Naive thymus-derived CD4-positive, alpha-beta T cell (primary cell): Measurements from ENCODE around the gene BSDC1. TPM values are rescaled to one million over a fixed set of nuclear protein-coding genes. Genes with fewer than 3 reads are reported as not detected.
"Not testable (repeated sequence)": the region's sequence is repeated elsewhere in the genome, so short reads cannot be mapped to it uniquely, and the experiment has no call there.

ENCODE experiments used
- ATAC-seq: fragments of 150-1000 bp; cut with Tn5 transposase; 2 replicates; pipeline ENCODE4 v1.10.0; 2021; ENCODE audit warnings: mild to moderate bottlenecking, moderate library complexity
- CTCF ChIA-PET: fragments of 350-600 bp; sonication (Branson Sonifier 250); formaldehyde crosslinking; loops from one replicate; lab custom pipeline; 2021; ENCODE audit warnings: antibody characterized with exemption; lab: Charles Lee
- POLR2A ChIA-PET: fragments of 350-600 bp; sonication (Branson Sonifier 250); formaldehyde crosslinking; loops from one replicate; lab custom pipeline; 2021; ENCODE audit warnings: antibody characterized with exemption, inconsistent platforms; lab: Charles Lee
- DNase-seq, 9 donors: peaks; one replicate each; pipeline versions ENCODE4 v3.0.0 to v3.0.0-alpha.2; 2020 to 2022; ENCODE audit warnings: mixed read lengths in 1 of 9
- H3K27ac ChIP-seq: one replicate; pipeline ENCODE4 v1.7.0; 2013; ENCODE audit warnings: mild to moderate bottlenecking, low read depth, low read length, moderate library complexity
- H3K27me3 ChIP-seq, 2 donors: one replicate each; pipeline ENCODE4 v1.7.0; 2013; ENCODE audit warnings: low read length in 2 of 2, mild to moderate bottlenecking in 2 of 2, moderate library complexity in 2 of 2; ENCODE audit not compliant: control insufficient read depth in 2 of 2, insufficient read depth in 2 of 2
- H3K36me3 ChIP-seq, 3 experiments: 1 replicate in 2 of 3; 2 replicates in 1 of 3; pipeline ENCODE4 v1.7.0; 2013; ENCODE audit warnings: low read length in 3 of 3, mild to moderate bottlenecking in 3 of 3, moderate library complexity in 1 of 3; ENCODE audit not compliant: insufficient read depth in 3 of 3, control insufficient read depth in 2 of 3
- H3K4me1 ChIP-seq, 2 donors: one replicate each; pipeline ENCODE4 v1.7.0; 2013; ENCODE audit warnings: low read length in 2 of 2, mild to moderate bottlenecking in 2 of 2, moderate library complexity in 1 of 2; ENCODE audit not compliant: control insufficient read depth in 2 of 2, insufficient read depth in 2 of 2
- H3K4me3 ChIP-seq: 2 replicates; pipeline ENCODE4 v1.7.0; 2013; ENCODE audit warnings: mild to moderate bottlenecking, low read length
- H3K9me3 ChIP-seq, 3 experiments: 1 replicate in 2 of 3; 2 replicates in 1 of 3; pipeline ENCODE4 v1.7.0; 2013; ENCODE audit warnings: low read length in 3 of 3; ENCODE audit not compliant: control insufficient read depth in 2 of 3
- H3K27ac Mint-ChIP-seq, 9 donors: one replicate each; pipeline ENCODE4 v1.8.0; 2020 to 2022; ENCODE audit warnings: mixed read lengths in 9 of 9, mild to moderate bottlenecking in 8 of 9, moderate library complexity in 5 of 9, inconsistent platforms in 2 of 9
- H3K27me3 Mint-ChIP-seq, 5 donors: one replicate each; pipeline ENCODE4 v1.8.0; 2021 to 2022; ENCODE audit warnings: mixed read lengths in 5 of 5, mild to moderate bottlenecking in 1 of 5
- H3K36me3 Mint-ChIP-seq, 5 donors: one replicate each; pipeline ENCODE4 v1.8.0; 2020 to 2022; ENCODE audit warnings: mixed read lengths in 5 of 5, mild to moderate bottlenecking in 3 of 5, inconsistent platforms in 1 of 5
- H3K4me1 Mint-ChIP-seq, 7 donors: one replicate each; pipeline ENCODE4 v1.8.0; 2020 to 2022; ENCODE audit warnings: mixed read lengths in 7 of 7, mild to moderate bottlenecking in 3 of 7, inconsistent platforms in 1 of 7
- H3K4me3 Mint-ChIP-seq, 10 donors: one replicate each; pipeline ENCODE4 v1.8.0; 2020 to 2022; ENCODE audit warnings: mild to moderate bottlenecking in 10 of 10, mixed read lengths in 10 of 10, moderate library complexity in 6 of 10, inconsistent platforms in 2 of 10
- H3K9me3 Mint-ChIP-seq, 11 donors: one replicate each; pipeline ENCODE4 v1.8.0; 2020 to 2022; ENCODE audit warnings: mixed read lengths in 11 of 11, mild to moderate bottlenecking in 4 of 11, inconsistent platforms in 1 of 11, moderate library complexity in 1 of 11
- intact Hi-C, 2 donors: fragments of 100-400 bp; cut with micrococcal nuclease; formaldehyde crosslinking; loops; one replicate each; pipeline ENCODE4 v1.15.1; 2023
- polyA plus RNA-seq, 2 donors: library from polyadenylated mRNA; unstranded; fragments of 300-500 nt; fragmentation: Illumina TruSeq; gene quantifications; one replicate each; pipeline ENCODE4 v1.2.3, GENCODE V29; 2021
- total RNA-seq, 6 experiments: library from RNA in 5 of 6; stranded (reverse) in 5 of 6; gene quantifications; 1 replicate in 5 of 6; 2 replicates in 1 of 6; pipeline ENCODE4 v1.2.3 and lab custom pipeline; 2021 to 2026

The BSDC1 gene, protein sequence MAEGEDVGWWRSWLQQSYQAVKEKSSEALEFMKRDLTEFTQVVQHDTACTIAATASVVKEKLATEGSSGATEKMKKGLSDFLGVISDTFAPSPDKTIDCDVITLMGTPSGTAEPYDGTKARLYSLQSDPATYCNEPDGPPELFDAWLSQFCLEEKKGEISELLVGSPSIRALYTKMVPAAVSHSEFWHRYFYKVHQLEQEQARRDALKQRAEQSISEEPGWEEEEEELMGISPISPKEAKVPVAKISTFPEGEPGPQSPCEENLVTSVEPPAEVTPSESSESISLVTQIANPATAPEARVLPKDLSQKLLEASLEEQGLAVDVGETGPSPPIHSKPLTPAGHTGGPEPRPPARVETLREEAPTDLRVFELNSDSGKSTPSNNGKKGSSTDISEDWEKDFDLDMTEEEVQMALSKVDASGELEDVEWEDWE
- total RNA-seq (100 to 1,000 TPM in 4 of 5 experiments, 10 to 100 TPM in 1; 51.7 to 186 (median 121) TPM), polyA plus RNA-seq (10 to 100 TPM; 37.6 to 54.9 TPM), total RNA-seq (lab: John Stamatoyannopoulos, UW) (146 reads per million, percentile 90 among the genes with 10 or more reads in this experiment)

DNA sequence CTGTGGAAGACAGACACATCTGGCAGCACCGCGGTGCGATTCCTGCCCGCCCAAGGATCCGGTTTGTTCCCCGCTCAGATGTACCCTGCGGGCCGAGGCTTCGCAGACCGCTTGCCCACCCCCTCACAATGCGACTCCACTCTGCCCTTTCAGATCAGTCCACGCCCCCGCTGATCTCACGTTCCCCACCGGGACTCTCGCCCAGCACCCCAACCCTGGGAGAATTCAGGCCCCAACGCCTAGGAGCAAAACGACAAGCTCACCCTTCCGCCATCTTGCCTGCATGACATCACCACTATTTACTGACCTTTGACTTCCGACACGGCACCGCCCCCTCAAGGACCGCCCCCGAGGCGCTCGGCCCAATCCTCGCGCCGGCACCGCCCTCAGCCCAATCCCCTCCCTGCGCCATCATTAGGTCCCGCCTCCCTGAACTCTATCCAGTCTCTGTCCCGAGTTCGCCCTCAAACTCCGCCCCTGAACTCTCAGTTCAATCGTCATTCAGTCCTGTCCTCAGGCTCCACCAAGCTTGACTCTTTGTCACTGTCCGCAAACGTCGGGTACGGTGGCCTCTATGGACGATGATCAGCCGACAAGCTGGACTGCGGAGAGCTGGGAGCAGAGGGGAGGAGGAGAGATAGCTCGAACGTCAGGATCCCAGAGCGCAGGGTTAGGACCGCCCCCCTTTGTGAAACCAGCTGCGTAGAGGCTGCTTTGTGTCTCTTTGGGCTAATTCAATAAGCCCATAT lies at the start of gene BSDC1:
Gene BSDC1, minus strand, starts transcription at position 301 of the 749 bp plus-strand sequence. Its CDS starts 27 bp downstream, at position 274.
- intact Hi-C loops, result loop anchor here (1.0 to 10.0 kb wide), 24 partner anchors 43 to 1329 kb away; partner anchors contain the start of genes CCDC28B (in 2 of the 2), EIF3I (in 2 of the 2), HDAC1 (in 2 of the 2) and KHDRBS1 (in 2 of the 2)
- Histone ChIP-seq H3K4me3 (peak within 1 kb of the TSS; percentile 90), H3K4me1 (peaks cover 15 to 30% of the 10 kb centered on the region in 2 donors), H3K27ac (peak within 1 kb of the TSS; percentile 95), H3K36me3 (peaks cover 0 to 22% (median 12%) of the 10 kb centered on the region in 3 experiments), H3K9me3 (no peaks in the 10 kb centered on the region), H3K27me3 (no peaks in the 10 kb centered on the region)
- Mint-ChIP-seq H3K27ac (peak within 1 kb of the TSS; percentile 94 to 100 (median 98)), H3K27me3 (peaks cover 0 to 19% (median 0%) of the 10 kb centered on the region in 5 donors), H3K4me3 (peak within 1 kb of the TSS in 9 of 10 donors; percentile 92 to 100 (median 99)), H3K4me1 (peaks cover 4 to 40% (median 23%) of the 10 kb centered on the region in 7 donors), H3K36me3 (peaks cover 0 to 7% (median 3%) of the 10 kb centered on the region in 5 donors), H3K9me3 (peaks cover 0 to 5% (median 0%) of the 10 kb centered on the region in 11 donors)
- peak; percentile 94 to 99 (median 98) for DNase-seq
- POLR2A ChIA-PET, result interaction anchor here (0.5 to 3.6 kb wide), 46 partner anchors 8 to 1619 kb away, joined by 3 to 34 read pairs (median 5); partner anchors contain the start of genes HDAC1, IQCC, KHDRBS1 and KPNA6
- ATAC-seq, result peak; percentile 99
- CTCF ChIA-PET, result interaction anchor here (0.5 to 2.0 kb wide), 9 partner anchors 9 to 479 kb away, joined by 3 to 7 read pairs (median 3); partner anchors contain the start of genes MARCKSL1 and TXLNA

DNA sequence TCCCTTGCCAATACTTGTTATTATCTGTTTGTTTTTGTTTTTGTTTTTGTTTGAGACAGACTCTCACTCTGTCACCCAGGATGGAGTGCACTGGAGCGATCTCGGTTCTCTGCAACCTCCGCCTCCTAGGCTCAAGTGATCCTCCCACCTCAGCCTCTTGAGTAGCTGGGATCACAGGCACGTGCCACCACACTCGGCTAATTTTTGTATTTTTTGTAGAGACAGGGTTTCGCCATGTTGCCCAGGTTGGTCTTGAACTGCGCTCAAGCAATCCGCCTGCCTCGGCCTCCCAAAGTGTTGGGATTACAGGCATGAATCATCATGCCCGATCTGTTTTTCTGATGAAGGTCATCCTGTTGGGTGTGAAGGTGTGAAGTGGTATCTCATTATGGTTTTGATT lies 47.2 kb upstream of the BSDC1 start:
- DNase-seq, H3K27me3 ChIP-seq, POLR2A ChIA-PET, H3K4me1 Mint-ChIP-seq, H3K9me3 ChIP-seq, H3K36me3 ChIP-seq, H3K4me3 Mint-ChIP-seq, H3K4me3 ChIP-seq, H3K4me1 ChIP-seq, H3K27ac ChIP-seq, H3K27ac Mint-ChIP-seq, ATAC-seq, CTCF ChIA-PET, intact Hi-C loops: not testable (repeated sequence)
- Mint-ChIP-seq H3K9me3 (peaks cover 0 to 23% (median 7%) of the 10 kb centered on the region in 11 donors), H3K36me3 (peaks cover 0 to 11% (median 0%) of the 10 kb centered on the region in 5 donors), H3K27me3 (peaks cover 26 to 52% (median 47%) of the 10 kb centered on the region in 5 donors)

DNA sequence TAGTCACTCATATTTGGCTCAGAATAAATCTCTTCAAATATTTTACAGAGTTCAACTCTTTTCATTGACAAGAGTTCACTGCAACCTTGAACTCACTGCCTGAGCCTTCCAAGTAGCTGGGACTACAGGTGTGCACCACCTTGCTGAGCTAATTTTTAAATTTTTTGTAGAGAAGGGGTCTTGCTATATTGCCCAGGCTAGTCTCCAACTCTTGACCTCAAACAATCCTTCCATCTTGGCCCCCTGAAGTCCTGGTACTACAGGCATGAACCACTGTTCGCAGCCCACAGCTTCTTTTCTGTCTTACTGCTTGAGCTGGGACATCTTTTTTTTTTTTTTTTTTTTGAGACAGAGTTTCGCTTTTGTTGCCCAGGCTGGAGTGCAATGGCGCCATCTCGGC lies 44.5 kb upstream of the BSDC1 start:
- intact Hi-C loops, H3K4me3 Mint-ChIP-seq, DNase-seq, H3K4me1 Mint-ChIP-seq, CTCF ChIA-PET, H3K36me3 ChIP-seq, H3K4me3 ChIP-seq, ATAC-seq, POLR2A ChIA-PET, H3K27ac Mint-ChIP-seq, H3K27ac ChIP-seq, H3K4me1 ChIP-seq, H3K27me3 ChIP-seq, H3K9me3 ChIP-seq: not testable (repeated sequence)
- peaks cover 0 to 23% (median 7%) of the 10 kb centered on the region in 11 donors for H3K9me3 Mint-ChIP-seq
- peaks cover 25 to 43% (median 36%) of the 10 kb centered on the region in 5 donors for H3K27me3 Mint-ChIP-seq
- H3K36me3 Mint-ChIP-seq, result peaks cover 0 to 11% (median 0%) of the 10 kb centered on the region in 5 donors

DNA sequence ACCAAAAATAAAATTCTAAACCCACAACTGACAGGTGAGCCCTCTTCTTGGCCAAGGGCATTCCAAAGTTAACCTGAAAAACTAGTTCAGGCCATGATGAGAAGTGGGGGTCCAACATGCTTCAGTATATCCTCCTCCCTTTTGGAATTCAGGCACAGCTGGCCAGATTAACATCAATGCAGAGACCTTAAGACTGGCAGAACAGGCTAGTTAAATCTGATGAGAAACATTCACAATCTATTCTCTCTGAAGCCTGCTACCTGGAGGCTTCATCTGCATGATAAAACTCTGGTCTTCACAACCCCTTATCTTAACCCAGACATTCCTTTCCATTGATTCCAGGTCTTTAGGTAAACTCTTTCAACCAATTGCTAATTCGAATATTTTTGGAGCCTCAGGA lies 43.9 kb upstream of the BSDC1 start:
- ATAC-seq (no peak), DNase-seq (no peak)
- H3K27ac ChIP-seq, result no peak overlapping the region
- peaks cover 0 to 7% (median 0%) of the 10 kb centered on the region in 3 experiments for H3K9me3 ChIP-seq
- no peaks in the 10 kb centered on the region for H3K4me1 Mint-ChIP-seq
- no peaks in the 10 kb centered on the region for H3K4me1 ChIP-seq
- H3K36me3 ChIP-seq, result no peaks in the 10 kb centered on the region
- no peak overlapping the region for H3K4me3 ChIP-seq
- H3K36me3 Mint-ChIP-seq, result peaks cover 0 to 11% (median 0%) of the 10 kb centered on the region in 5 donors
- peaks cover 23 to 43% (median 36%) of the 10 kb centered on the region in 5 donors for H3K27me3 Mint-ChIP-seq
- H3K27ac Mint-ChIP-seq, result no peak overlapping the region
- ChIA-PET POLR2A (no interaction called here), CTCF (no interaction called here)
- peaks cover 0 to 23% (median 7%) of the 10 kb centered on the region in 11 donors for H3K9me3 Mint-ChIP-seq
- no peaks in the 10 kb centered on the region for H3K27me3 ChIP-seq
- H3K4me3 Mint-ChIP-seq, result no peak overlapping the region
- intact Hi-C loops, result no loop called here

DNA sequence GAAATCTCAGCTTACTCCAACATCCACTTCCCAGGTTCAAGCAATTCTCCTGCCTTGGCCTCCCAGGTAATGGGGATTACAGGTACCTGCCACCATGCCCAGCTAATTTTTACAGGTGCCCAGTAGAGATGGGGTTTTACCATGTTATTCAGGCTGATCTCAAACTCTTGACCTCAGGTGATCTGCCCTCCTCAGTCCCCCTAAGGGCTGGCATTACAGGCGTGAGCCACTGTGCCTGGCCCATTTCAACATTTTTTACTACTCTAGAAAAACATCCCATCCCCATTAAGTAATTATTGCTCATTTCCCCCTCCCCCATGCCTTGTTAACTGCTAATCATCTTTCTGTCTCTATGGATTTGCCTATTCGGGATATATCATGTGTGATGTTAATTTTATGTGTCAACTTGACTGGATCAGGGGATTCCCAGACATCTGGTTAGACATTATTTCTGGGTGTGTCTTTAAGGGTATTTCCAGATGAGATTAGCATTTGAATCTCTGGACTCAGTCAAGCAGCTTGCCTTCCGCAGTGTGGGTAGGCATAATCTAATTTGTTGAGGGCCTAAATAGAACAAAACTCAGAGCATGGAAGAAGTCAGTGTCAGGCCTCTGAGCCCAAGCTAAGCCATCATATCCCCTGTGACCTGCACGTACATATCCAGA lies 37.6 kb upstream of the BSDC1 start:
- Mint-ChIP-seq H3K4me1 (no peaks in the 10 kb centered on the region), H3K27me3 (peaks cover 26 to 61% (median 41%) of the 10 kb centered on the region in 5 donors), H3K9me3 (no peaks in the 10 kb centered on the region), H3K27ac (peak overlapping the region in 1 of 9 donors; percentile 12), H3K36me3 (peaks cover 0 to 3% (median 0%) of the 10 kb centered on the region in 5 donors), H3K4me3 (no peak overlapping the region)
- no peak for DNase-seq
- Histone ChIP-seq H3K4me1 (no peaks in the 10 kb centered on the region), H3K27me3 (no peaks in the 10 kb centered on the region), H3K9me3 (no peaks in the 10 kb centered on the region), H3K27ac (no peak overlapping the region), H3K4me3 (no peak overlapping the region), H3K36me3 (no peaks in the 10 kb centered on the region)
- ChIA-PET CTCF (no interaction called here), POLR2A (no interaction called here)
- ATAC-seq, result no peak
- intact Hi-C loops, result no loop called here
